Loucy (cell line): ENCODE results near the gene RAB1A.

Experiments
- H2AFZ ChIP-seq: fragments of 200-600 bp; sonication (generic); 2 replicates; pipeline ENCODE4 v1.6.0; 2016; ENCODE audit warnings: antibody characterized with exemption, mild to moderate bottlenecking, low read length, moderate library complexity
- H3F3A ChIP-seq: fragments of 200-600 bp; 2 replicates; pipeline ENCODE4 v1.6.0; 2016; ENCODE audit warnings: antibody characterized with exemption, low read depth, mild to moderate bottlenecking
- H3K27me3 ChIP-seq: fragments of 200-600 bp; sonication (generic); 2 replicates; pipeline ENCODE4 v1.6.1; 2014; ENCODE audit warnings: low read length, mild to moderate bottlenecking; ENCODE audit not compliant: insufficient read depth, poor library complexity, severe bottlenecking
- H3K36me3 ChIP-seq: fragments of 200-600 bp; sonication (generic); 2 replicates; pipeline ENCODE4 v1.6.1; 2016; ENCODE audit warnings: low read length; ENCODE audit not compliant: insufficient read depth
- H3K4me1 ChIP-seq: fragments of 200-600 bp; sonication (generic); 2 replicates; pipeline ENCODE4 v1.5.1; 2014; ENCODE audit warnings: low read length, mild to moderate bottlenecking; ENCODE audit not compliant: insufficient read depth, poor library complexity, severe bottlenecking
- H3K4me2 ChIP-seq: fragments of 200-600 bp; sonication (generic); 2 replicates; pipeline ENCODE4 v1.6.0; 2014; ENCODE audit warnings: antibody characterized with exemption, low read length, low read depth, mild to moderate bottlenecking; ENCODE audit not compliant: poor library complexity, severe bottlenecking
- H3K4me3 ChIP-seq: fragments of 200-600 bp; sonication (generic); 2 replicates; pipeline ENCODE4 v1.5.1; 2014; ENCODE audit warnings: low read length, mild to moderate bottlenecking, mixed read lengths; ENCODE audit not compliant: poor library complexity, severe bottlenecking
- H3K79me2 ChIP-seq: fragments of 200-600 bp; sonication (generic); 2 replicates; pipeline ENCODE4 v1.6.1; 2014; ENCODE audit warnings: low read length; ENCODE audit not compliant: insufficient read depth
- H3K9ac ChIP-seq: fragments of 200-600 bp; sonication (generic); 2 replicates; pipeline ENCODE4 v1.6.0; 2014; ENCODE audit warnings: mild to moderate bottlenecking, low read depth, low read length, moderate library complexity; ENCODE audit not compliant: poor library complexity, severe bottlenecking
- H3K9me2 ChIP-seq: fragments of 200-600 bp; sonication (generic); replicated peaks from 2 replicates; pipeline ENCODE4 v1.6.1; 2016; ENCODE audit warnings: low read depth, low read length, mixed read lengths
- H3K9me3 ChIP-seq: fragments of 200-600 bp; sonication (generic); 2 replicates; pipeline ENCODE4 v1.6.1; 2014; ENCODE audit warnings: mild to moderate bottlenecking, antibody characterized with exemption, low read length, low read depth; ENCODE audit not compliant: insufficient read depth
- H4K20me1 ChIP-seq: fragments of 200-600 bp; sonication (generic); 2 replicates; pipeline ENCODE4 v1.6.0; 2014; ENCODE audit warnings: antibody characterized with exemption, low read length, mild to moderate bottlenecking; ENCODE audit not compliant: insufficient read depth, poor library complexity, severe bottlenecking
- EZH2phosphoT487 ChIP-seq: fragments of 200-600 bp; IDR thresholded peaks from 2 replicates; pipeline ENCODE4 v1.6.1; 2018; ENCODE audit warnings: antibody characterized with exemption, mild to moderate bottlenecking, moderate library complexity, borderline replicate concordance
- TF ChIP-seq, protein P1 (sequence below): fragments of 200-600 bp; sonication (generic); conservative IDR thresholded peaks from 2 replicates; pipeline ENCODE4 v1.5.1; 2014; ENCODE audit warnings: mild to moderate bottlenecking, antibody characterized with exemption, low read length

The RAB1A gene

DNA sequence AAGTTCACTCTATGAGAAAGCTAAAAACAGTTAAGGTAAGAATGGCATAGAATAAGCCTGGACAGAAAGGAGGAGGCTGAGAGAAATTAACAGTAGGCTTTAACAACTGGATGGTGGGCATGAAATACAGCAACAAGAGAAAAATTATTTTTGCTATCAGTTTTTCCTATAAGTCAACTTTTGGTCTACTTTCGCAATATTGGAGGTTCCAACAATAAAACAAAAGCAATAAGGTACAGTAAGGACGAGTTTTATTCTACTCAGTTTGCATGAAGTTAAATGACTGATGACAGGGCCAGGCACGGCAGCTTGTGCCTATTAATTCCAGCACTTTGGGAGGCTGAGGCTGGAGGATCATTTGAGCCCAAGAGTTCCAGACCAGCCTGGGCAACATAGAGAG is 17.3 kb downstream of the RAB1A start:
- no peaks in the 10 kb centered on the region for H3K9me3 ChIP-seq
- peaks cover 80% of the 10 kb centered on the region for H4K20me1 ChIP-seq
- no peak overlapping the region for H3K4me2 ChIP-seq
- no peaks in the 10 kb centered on the region for H3K4me1 ChIP-seq
- no peak overlapping the region for H3K4me3 ChIP-seq
- TF ChIP-seq EZH2phosphoT487, result no peak
- TF ChIP-seq, protein P1, sequence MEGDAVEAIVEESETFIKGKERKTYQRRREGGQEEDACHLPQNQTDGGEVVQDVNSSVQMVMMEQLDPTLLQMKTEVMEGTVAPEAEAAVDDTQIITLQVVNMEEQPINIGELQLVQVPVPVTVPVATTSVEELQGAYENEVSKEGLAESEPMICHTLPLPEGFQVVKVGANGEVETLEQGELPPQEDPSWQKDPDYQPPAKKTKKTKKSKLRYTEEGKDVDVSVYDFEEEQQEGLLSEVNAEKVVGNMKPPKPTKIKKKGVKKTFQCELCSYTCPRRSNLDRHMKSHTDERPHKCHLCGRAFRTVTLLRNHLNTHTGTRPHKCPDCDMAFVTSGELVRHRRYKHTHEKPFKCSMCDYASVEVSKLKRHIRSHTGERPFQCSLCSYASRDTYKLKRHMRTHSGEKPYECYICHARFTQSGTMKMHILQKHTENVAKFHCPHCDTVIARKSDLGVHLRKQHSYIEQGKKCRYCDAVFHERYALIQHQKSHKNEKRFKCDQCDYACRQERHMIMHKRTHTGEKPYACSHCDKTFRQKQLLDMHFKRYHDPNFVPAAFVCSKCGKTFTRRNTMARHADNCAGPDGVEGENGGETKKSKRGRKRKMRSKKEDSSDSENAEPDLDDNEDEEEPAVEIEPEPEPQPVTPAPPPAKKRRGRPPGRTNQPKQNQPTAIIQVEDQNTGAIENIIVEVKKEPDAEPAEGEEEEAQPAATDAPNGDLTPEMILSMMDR, result no peak
- H3K27me3 ChIP-seq, result no peaks in the 10 kb centered on the region
- H3K9ac ChIP-seq, result no peak overlapping the region
- H3K9me2 ChIP-seq, result no peaks in the 10 kb centered on the region
- peaks cover 2% of the 10 kb centered on the region; the same call in 1 of the 2 replicates for H3K36me3 ChIP-seq
- H2AFZ ChIP-seq, result no peak overlapping the region
- H3F3A ChIP-seq, result no peaks in the 10 kb centered on the region
- peaks cover 100% of the 10 kb centered on the region for H3K79me2 ChIP-seq

DNA sequence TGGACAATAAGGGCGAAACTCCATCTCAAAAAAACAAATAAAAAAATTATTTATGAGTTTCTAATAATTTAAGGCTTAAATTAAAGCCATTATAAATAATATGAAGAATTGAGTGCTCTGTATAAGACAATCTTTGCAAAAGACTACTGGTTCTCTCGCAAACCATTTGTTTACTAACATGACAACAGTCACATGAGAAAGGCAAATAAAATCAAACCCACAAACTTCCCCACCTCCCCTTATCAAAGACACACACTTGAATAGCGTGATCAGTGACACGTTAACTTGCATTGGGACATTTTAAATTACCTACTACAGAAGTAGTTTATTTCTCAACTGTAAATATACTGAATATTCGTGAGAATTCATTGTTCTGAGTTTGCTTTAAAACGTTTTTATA is 21.1 kb downstream of the RAB1A start:
- Histone ChIP-seq H4K20me1 (peaks cover 82% of the 10 kb centered on the region), H2AFZ (no peak overlapping the region), H3K79me2 (peaks cover 99% of the 10 kb centered on the region), H3K4me3 (no peak overlapping the region), H3K9ac (no peak overlapping the region), H3F3A (no peaks in the 10 kb centered on the region), H3K4me2 (no peak overlapping the region), H3K4me1 (no peaks in the 10 kb centered on the region), H3K9me3 (no peaks in the 10 kb centered on the region), H3K36me3 (peaks cover 16% of the 10 kb centered on the region; the same call in 1 of the 2 replicates), H3K9me2 (no peaks in the 10 kb centered on the region), H3K27me3 (no peaks in the 10 kb centered on the region)
- no peak for TF ChIP-seq EZH2phosphoT487
- TF ChIP-seq, protein P1, result no peak

DNA sequence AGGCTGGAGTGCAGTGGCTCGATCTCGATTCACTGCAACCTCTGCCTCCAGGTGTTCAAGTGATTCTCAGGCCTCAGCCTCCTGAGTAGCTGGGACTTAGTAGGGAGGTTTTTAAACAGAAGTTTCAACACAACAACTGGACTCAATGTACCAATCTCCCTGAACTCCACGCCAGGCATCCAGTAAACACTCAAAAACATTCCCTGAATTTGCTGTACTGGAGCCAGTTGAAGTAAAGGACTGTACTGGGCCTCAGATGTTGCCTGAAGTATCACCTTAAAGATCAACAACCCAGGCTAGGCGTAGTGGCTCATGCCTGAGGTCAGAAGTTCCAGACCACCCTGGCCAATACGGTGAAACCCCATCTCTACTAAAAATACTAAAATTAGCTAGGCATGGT is 22.4 kb downstream of the RAB1A start:
- Histone ChIP-seq H3K4me2 (no peak overlapping the region), H3K36me3 (peaks cover 25% of the 10 kb centered on the region; the same call in 1 of the 2 replicates), H3K9me3 (no peaks in the 10 kb centered on the region), H3K79me2 (peaks cover 87% of the 10 kb centered on the region), H3K9me2 (no peaks in the 10 kb centered on the region), H3K4me3 (no peak overlapping the region), H2AFZ (no peak overlapping the region), H3K27me3 (no peaks in the 10 kb centered on the region), H4K20me1 (peaks cover 70% of the 10 kb centered on the region), H3K9ac (no peak overlapping the region), H3K4me1 (no peaks in the 10 kb centered on the region), H3F3A (no peaks in the 10 kb centered on the region)
- TF ChIP-seq, protein P1, result no peak
- no peak for TF ChIP-seq EZH2phosphoT487
